ENCODE data around the gene IL19.

IL19 gene

GRCh38 chr1:206891412-206891811, 120.8 kb downstream of the IL19 start:
- no peak for DNase-seq (ENCODE audit: low read depth in 2 of 2)
